Retina (tissue), 1 donor: Measurements from ENCODE around the gene CNIH1.

Experiments used
- DNase-seq: peaks from one replicate; pipeline ENCODE4 v3.0.0-alpha.2; 2016

CNIH1 gene

GRCh38 chr14:54377501-54377900 lies 63.7 kb downstream of the CNIH1 start:
- DNase-seq, result no peak

- no peak for DNase-seq
Measured at GRCh38 chr14:54374117-54374884, 66.9 kb downstream of the CNIH1 start.
